DMS53 (cell line): Measurements from ENCODE around the gene MED27.

Experiments
- DNase-seq: peaks from one replicate; lab custom pipeline; 2025; lab: John Stamatoyannopoulos, UW

Gene MED27

GRCh38 chr9:131835151-131835910, 244.3 kb downstream of the MED27 start:
- no peak for DNase-seq

DNA sequence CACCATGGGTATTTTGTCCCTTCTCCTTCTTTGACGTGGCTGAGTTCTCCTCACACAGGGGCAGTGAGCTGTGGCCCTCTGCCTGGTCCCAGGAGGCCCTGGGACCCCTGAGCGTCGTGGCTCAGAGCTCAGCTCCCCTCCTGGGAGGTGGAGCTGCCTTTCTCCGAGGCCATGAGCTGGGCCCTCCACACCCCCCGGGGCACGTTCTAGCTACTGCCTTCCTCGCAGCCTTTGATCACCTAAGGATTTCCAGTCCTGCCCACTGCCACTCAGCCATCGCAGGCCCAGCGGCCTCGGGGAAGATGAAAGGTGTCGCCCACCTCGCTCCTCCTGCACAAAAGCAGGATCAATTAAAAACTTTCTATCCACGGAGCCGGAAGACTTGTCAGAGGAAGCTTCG, 244.9 kb downstream of the MED27 start:
- DNase-seq: no peak

- DNase-seq: no peak
These were observed 245.8 kb downstream of the MED27 start for GRCh38 chr9:131833906-131834305.

GRCh38 chr9:131833083-131833482, 246.6 kb downstream of the MED27 start:
- no peak for DNase-seq

DNA sequence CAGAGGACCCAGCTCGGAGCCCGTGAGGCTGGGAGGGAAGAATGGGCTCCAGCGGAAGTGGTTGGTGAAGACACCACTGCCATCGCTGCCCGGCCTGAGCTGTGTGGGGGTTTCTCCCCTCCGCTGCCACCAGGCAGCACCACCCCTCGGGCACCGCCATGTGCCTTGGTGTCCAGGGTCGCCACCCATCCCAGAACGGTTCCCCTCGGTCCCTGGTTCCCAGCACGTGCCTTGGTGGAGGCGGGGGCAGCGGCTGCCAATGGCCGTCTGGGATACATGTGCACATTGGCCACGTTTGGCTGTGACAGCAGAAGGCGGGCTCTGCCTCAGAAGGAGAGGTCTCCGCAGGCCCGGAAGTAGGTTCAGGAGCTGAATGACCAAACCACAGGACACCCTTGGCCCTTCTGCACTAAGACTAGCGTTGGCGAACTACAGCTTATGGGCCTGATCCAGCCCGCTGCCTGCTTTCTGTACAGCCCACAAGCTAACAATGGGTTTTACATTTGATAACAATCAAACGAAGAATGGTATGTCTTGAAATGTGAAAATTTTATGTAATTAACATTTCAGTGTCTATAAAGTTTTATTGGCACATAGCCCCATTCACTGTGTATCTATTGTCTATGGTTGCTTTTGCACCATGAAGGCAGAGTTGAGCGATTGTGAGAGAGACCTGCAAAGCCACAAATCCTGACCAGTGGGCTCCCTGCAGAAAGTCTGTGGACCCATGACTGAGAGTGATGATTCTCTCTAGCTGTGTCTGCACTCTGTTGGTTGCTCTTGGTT, 248.1 kb downstream of the MED27 start:
- DNase-seq: no peak

GRCh38 chr9:131827821-131828369, 251.8 kb downstream of the MED27 start:
- no peak for DNase-seq

DNA sequence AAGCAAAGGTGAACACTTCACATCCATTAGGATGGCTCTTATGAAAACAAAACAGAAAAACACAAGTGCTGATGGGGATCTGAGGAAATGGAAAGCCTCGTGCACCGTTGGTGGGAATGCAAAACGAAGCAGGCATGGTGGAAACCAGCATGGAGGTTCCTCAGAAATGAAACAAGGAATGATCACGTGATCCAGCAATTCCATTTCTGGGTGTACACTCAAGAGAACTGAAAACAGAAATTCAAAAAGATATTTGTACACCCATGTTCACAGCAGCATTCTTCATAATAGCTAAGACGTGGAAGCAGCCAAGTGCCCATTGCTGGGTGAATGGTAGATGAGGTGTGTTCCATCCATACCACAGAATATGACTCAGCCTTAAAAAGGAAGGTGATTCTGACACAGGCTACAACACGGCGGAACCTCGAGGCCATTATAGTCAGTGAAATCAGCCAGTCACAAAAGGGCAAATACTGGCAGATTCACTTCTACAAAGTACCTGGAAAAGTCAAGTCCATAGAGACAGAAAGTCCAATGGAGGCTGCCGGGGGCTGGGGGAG, 252.6 kb downstream of the MED27 start:
- no peak for DNase-seq

GRCh38 chr9:131826053-131826452, 253.6 kb downstream of the MED27 start:
- no peak for DNase-seq

- no peak for DNase-seq
These were observed 254.6 kb downstream of the MED27 start for GRCh38 chr9:131824953-131825495.

DNA sequence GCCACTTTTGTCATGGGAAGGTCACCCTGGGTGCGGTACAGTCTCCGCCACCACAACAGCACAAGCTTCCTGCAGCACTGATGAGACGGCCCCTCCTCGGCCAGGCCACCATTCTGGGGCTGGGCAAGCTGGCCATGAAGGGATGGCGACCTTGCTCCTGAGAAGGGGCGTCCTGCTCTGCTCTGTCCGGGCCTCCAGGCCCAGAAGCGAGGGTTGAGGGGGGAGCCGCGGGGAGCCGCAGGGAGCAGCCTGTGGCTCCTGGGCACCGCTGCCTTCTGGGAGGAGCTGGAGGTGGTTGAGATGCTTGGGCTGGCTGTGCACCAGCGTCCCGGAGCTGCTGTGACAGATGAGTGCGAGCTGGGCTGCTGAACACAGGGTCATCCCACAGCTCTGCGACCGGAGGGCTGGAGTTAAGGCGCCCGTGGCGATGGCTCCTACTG, 255.5 kb downstream of the MED27 start:
- no peak for DNase-seq

- no peak for DNase-seq
These were observed 255.9 kb downstream of the MED27 start for GRCh38 chr9:131823701-131824146.

GRCh38 chr9:131818089-131818488, 261.6 kb downstream of the MED27 start:
- no peak for DNase-seq

GRCh38 chr9:131817627-131818026, 262.0 kb downstream of the MED27 start:
- DNase-seq: peak; percentile 52

DNA sequence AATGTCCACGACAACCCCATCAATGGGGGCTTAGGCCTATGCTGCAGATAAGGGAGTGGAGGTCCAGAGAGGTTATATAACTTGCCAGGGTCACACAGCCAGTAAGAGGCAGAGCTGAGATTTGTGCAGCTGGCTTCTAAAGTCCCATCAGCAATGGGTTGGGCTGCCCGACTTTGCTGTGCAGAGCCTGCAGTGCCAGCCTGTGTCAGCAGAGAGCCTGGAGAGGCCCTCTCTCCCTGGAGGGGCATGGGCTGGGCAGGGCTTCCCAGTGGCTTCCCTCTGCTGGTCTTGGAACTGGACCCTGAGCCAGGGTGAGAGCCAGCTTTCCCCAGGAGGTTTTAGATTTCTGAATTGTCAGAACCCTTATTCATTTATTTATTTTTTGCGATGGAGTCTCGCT, 262.6 kb downstream of the MED27 start:
- no peak for DNase-seq

- no peak for DNase-seq
These were observed 263.4 kb downstream of the MED27 start for GRCh38 chr9:131815970-131816873.

- DNase-seq: no peak
These were observed 265.0 kb downstream of the MED27 start for GRCh38 chr9:131814707-131815106.

- DNase-seq: no peak
These were observed 266.6 kb downstream of the MED27 start for GRCh38 chr9:131813116-131813515.

DNA sequence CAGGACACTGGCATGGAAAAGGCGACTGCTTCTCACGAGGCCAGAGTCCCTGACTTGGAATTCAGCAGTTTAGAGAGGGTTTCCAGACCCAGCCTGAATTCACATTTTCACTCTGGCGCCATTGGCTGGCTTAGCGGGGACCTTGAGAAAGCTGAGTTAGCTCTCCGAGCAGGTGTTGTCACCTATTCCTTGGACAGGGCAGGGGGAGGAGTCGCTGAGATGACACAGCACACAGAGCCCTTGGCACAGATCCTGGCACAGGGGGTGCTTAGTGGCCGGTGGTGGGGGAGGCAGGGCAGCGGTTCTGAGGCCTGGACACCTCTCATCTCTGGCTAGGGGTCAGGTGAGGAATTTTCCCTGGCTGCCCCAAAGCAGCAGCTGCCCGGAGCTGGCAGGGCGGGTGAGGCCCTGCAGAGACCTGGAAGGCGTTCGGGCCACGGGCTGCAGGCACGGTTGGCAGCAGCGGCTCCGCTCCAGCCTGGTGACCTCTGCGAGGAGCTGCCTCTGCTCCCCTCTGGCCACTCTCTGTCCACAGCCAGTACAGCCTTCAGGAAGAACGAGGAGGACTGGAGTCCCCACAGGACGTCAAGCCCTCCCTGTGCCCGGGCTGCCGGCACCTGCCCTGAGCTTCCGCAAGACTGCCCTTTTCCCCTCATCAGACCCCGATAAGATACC, 267.4 kb downstream of the MED27 start:
- no peak for DNase-seq

GRCh38 chr9:131811405-131811804, 268.3 kb downstream of the MED27 start:
- DNase-seq: no peak

GRCh38 chr9:131810351-131811170, 269.1 kb downstream of the MED27 start:
- DNase-seq: peak; percentile 46
